ENCODE data around the gene S100A14. TPM values are rescaled to one million over a fixed set of nuclear protein-coding genes. Genes with fewer than 3 reads are reported as not detected.

S100A14 gene
- total RNA-seq, 4 donors from 2014 or later, result 106 to 391 (median 293) TPM

- peaks cover 12 to 34% (median 19%) of the 10 kb centered on the region in 4 donors for H3K4me1 ChIP-seq
- H3K36me3 ChIP-seq, result no peaks in the 10 kb centered on the region
- H3K27me3 ChIP-seq, result no peaks in the 10 kb centered on the region
- H3K27ac ChIP-seq, result peak overlapping the region; percentile 69 to 99 (median 94)
- peak; percentile 79 to 97 for TF ChIP-seq POLR2A (IDR thresholded peaks at IDR 0.05)
- TF ChIP-seq CTCF (IDR thresholded peaks at IDR 0.05), result peak in 1 of 6 experiments; percentile 16
- peak; percentile 64 to 97 (median 96) for DNase-seq
- no peaks in the 10 kb centered on the region for H3K9me3 ChIP-seq
- peak overlapping the region in 1 of 4 donors; percentile 25 for H3K4me3 ChIP-seq
Measured at GRCh38 chr1:153566414-153567371, 49.4 kb downstream of the S100A14 start.

GRCh38 chr1:153565529-153566374 lies 50.4 kb downstream of the S100A14 start, which contains the start of gene S100A2:
S100A2 (minus strand) TSS chr1:153565844; CDS start chr1:153563877, 1,967 bp downstream.
- DNase-seq, result peak in 2 of 3 donors; percentile 69 to 84
- H3K4me3 ChIP-seq, result peak within 1 kb of the TSS in 1 of 4 donors; percentile 25

More at GRCh38 chr1:153565529-153566374, 50.4 kb downstream of the S100A14 start, which contains the start of gene S100A2:
- H3K27ac ChIP-seq, result peak within 1 kb of the TSS; percentile 69 to 99 (median 94)
- TF ChIP-seq POLR2A (IDR thresholded peaks at IDR 0.05), result peak in 1 of 2 donors; percentile 81
- TF ChIP-seq CTCF (IDR thresholded peaks at IDR 0.05), result no peak
- H3K4me1 ChIP-seq, result peaks cover 12 to 33% (median 19%) of the 10 kb centered on the region in 4 donors
- no peaks in the 10 kb centered on the region for H3K27me3 ChIP-seq
- no peaks in the 10 kb centered on the region for H3K36me3 ChIP-seq
- H3K9me3 ChIP-seq, result no peaks in the 10 kb centered on the region

Other genes with a start within 250 kb of the S100A14 start
- not detected for gene S100A12, start 240.7 kb downstream of the S100A14 start, total RNA-seq
- gene S100A8, start 225.3 kb downstream of the S100A14 start, total RNA-seq, result 1 to 10 TPM in 2 of 4 donors, not detected in 2; 7.6 to 9.8 TPM
- gene S100A7A, start 199.8 kb downstream of the S100A14 start, total RNA-seq, result not detected
- gene S100A7, start 155.7 kb downstream of the S100A14 start, total RNA-seq, result not detected
- gene S100A6, start 80.3 kb downstream of the S100A14 start, total RNA-seq, result 100 to 1,000 TPM; 321 to 366 (median 334) TPM
- gene S100A5, start 75.4 kb downstream of the S100A14 start, total RNA-seq, result not detected
- gene S100A4, start 70.5 kb downstream of the S100A14 start, total RNA-seq, result 100 to 1,000 TPM in 1 of 4 donors, 10 to 100 TPM in 3; 38.2 to 435 (median 53.6) TPM
- gene S100A3, start 67.1 kb downstream of the S100A14 start, total RNA-seq, result not detected
- not detected for gene S100A2, start 50.5 kb downstream of the S100A14 start, total RNA-seq
- gene S100A16, start 3.2 kb downstream of the S100A14 start, total RNA-seq, result 100 to 1,000 TPM; 107 to 277 (median 193) TPM
- 100 to 1,000 TPM in 1 of 4 donors, 10 to 100 TPM in 3; 49.5 to 185 (median 52.9) TPM for gene S100A13, start 11.2 kb upstream of the S100A14 start, total RNA-seq
- gene S100A1, start 12.1 kb upstream of the S100A14 start, total RNA-seq, result not detected
- 10 to 100 TPM; 53.8 to 80.8 (median 68.7) TPM for gene CHTOP, start 17.7 kb upstream of the S100A14 start, total RNA-seq
- gene SNAPIN, start 42.4 kb upstream of the S100A14 start, total RNA-seq, result 10 to 100 TPM; 15.4 to 29.7 (median 28.1) TPM
- gene ILF2, start 54.7 kb upstream of the S100A14 start, total RNA-seq, result 10 to 100 TPM; 31.4 to 67.7 (median 47.2) TPM
- 10 to 100 TPM in 2 of 4 donors, 1 to 10 TPM in 2; 5.0 to 17.3 (median 10.9) TPM for gene NPR1, start 62.4 kb upstream of the S100A14 start, total RNA-seq
- gene INTS3, start 111.7 kb upstream of the S100A14 start, total RNA-seq, result 10 to 100 TPM; 24.3 to 75.1 (median 42.4) TPM
- 100 to 1,000 TPM in 1 of 4 donors, 10 to 100 TPM in 3; 12.3 to 124 (median 22.0) TPM for gene SLC27A3, start 159.1 kb upstream of the S100A14 start, total RNA-seq

Data from Peyer's patch (tissue), 4 donors.